ENCODE results near the gene AUTS2. TPM values are rescaled to one million over a fixed set of nuclear protein-coding genes. Genes with fewer than 3 reads are reported as not detected.

AUTS2 gene
- total and polyA plus RNA-seq, 10 of the 15 experiments (the other 5 are each of a cell fraction or from before 2014, with no cell fraction given), result 6.4 to 55.6 (median 21.6) TPM

DNA sequence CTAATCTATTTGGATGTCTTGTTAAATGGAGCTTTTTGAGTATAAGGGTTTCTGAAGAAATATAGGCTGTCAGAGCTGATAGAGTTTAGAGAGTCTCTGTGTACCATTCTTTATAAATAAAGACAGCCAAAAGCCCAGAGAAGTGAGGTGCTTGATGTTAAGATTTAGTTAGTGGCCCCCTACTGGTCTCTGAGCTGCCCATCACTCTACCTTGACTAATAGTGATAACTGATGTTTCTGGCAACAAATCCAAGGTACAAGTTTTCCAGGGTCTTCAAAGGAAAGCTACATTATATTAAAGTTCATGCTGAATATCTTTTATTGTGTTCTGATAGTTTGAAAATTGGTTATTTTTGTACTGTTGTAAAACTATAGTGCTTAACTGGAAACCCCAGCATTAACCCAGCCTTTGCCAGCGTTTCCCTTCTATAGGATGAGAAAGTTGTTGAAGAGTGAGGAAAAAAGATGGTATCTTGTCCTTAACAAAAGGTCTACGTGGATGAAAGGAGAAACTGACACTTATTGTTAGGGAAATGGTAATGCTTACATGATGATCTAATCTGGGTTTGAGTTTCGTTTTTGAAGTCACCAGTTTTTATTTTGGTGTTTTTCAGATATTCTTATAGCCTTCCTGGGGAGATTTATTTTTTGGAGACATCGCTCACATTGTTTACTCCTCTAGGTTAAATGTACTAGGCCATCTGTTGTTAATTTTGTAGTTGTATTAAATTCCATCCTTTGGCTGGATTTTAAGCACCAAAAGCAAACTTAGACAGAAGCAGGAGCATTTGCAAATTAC is 79.0 kb downstream of the AUTS2 start (continued):
- TF ChIP-seq, protein P1, sequence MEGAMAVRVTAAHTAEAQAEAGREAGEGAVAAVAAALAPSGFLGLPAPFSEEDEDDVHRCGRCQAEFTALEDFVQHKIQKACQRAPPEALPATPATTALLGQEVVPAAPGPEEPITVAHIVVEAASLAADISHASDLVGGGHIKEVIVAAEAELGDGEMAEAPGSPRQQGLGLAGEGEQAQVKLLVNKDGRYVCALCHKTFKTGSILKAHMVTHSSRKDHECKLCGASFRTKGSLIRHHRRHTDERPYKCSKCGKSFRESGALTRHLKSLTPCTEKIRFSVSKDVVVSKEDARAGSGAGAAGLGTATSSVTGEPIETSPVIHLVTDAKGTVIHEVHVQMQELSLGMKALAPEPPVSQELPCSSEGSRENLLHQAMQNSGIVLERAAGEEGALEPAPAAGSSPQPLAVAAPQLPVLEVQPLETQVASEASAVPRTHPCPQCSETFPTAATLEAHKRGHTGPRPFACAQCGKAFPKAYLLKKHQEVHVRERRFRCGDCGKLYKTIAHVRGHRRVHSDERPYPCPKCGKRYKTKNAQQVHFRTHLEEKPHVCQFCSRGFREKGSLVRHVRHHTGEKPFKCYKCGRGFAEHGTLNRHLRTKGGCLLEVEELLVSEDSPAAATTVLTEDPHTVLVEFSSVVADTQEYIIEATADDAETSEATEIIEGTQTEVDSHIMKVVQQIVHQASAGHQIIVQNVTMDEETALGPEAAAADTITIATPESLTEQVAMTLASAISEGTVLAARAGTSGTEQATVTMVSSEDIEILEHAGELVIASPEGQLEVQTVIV (IDR thresholded peaks at IDR 0.05; ENCODE audit: borderline replicate concordance, partially characterized antibody), result no peak
- TF ChIP-seq PML (IDR thresholded peaks at IDR 0.05; ENCODE audit: low read length), result 0 out of 2 replicates have a peak, but pooled peaks have one; percentile 55
- TF ChIP-seq EP300 (IDR thresholded peaks at IDR 0.05; ENCODE audit: borderline replicate concordance in 1 of 2, control insufficient read depth in 1 of 2, low read depth in 2 of 2, low read length in 2 of 2), result no peak
- TF ChIP-seq MEF2A (IDR thresholded peaks at IDR 0.05; ENCODE audit: insufficient read depth, low read depth, low read length), result peak; percentile 56; the same call in 1 of the 2 replicates
- no peak for TF ChIP-seq SREBF2 (IDR thresholded peaks at IDR 0.05; ENCODE audit: low read length)
- no peak for TF ChIP-seq RB1 (IDR thresholded peaks at IDR 0.05; ENCODE audit: borderline replicate concordance)
- peak; percentile 27; the same call in 1 of the 2 replicates for TF ChIP-seq SMC3 (IDR thresholded peaks at IDR 0.05; ENCODE audit: borderline replicate concordance, low read length)
- peak; percentile 50 for TF ChIP-seq JUNB (IDR thresholded peaks at IDR 0.05)
- no peak for TF ChIP-seq CBFB (IDR thresholded peaks at IDR 0.05; ENCODE audit: low read depth)
- TF ChIP-seq NFIC (IDR thresholded peaks at IDR 0.05; ENCODE audit: low read depth, low read length), result peak; percentile 42
- TF ChIP-seq, protein P2, sequence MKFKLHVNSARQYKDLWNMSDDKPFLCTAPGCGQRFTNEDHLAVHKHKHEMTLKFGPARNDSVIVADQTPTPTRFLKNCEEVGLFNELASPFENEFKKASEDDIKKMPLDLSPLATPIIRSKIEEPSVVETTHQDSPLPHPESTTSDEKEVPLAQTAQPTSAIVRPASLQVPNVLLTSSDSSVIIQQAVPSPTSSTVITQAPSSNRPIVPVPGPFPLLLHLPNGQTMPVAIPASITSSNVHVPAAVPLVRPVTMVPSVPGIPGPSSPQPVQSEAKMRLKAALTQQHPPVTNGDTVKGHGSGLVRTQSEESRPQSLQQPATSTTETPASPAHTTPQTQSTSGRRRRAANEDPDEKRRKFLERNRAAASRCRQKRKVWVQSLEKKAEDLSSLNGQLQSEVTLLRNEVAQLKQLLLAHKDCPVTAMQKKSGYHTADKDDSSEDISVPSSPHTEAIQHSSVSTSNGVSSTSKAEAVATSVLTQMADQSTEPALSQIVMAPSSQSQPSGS (IDR thresholded peaks at IDR 0.05; ENCODE audit: low read length), result peak; percentile 36
- peak; percentile 73 for TF ChIP-seq ATF7 (IDR thresholded peaks at IDR 0.05; ENCODE audit: low read depth)
- TF ChIP-seq CHD2 (IDR thresholded peaks at IDR 0.05; ENCODE audit: borderline replicate concordance, low read depth, low read length), result no peak
- no peak for TF ChIP-seq EZH2 (IDR thresholded peaks at IDR 0.05; ENCODE audit: borderline replicate concordance, control insufficient read depth, low read depth, low read length)
- TF ChIP-seq, protein P3, sequence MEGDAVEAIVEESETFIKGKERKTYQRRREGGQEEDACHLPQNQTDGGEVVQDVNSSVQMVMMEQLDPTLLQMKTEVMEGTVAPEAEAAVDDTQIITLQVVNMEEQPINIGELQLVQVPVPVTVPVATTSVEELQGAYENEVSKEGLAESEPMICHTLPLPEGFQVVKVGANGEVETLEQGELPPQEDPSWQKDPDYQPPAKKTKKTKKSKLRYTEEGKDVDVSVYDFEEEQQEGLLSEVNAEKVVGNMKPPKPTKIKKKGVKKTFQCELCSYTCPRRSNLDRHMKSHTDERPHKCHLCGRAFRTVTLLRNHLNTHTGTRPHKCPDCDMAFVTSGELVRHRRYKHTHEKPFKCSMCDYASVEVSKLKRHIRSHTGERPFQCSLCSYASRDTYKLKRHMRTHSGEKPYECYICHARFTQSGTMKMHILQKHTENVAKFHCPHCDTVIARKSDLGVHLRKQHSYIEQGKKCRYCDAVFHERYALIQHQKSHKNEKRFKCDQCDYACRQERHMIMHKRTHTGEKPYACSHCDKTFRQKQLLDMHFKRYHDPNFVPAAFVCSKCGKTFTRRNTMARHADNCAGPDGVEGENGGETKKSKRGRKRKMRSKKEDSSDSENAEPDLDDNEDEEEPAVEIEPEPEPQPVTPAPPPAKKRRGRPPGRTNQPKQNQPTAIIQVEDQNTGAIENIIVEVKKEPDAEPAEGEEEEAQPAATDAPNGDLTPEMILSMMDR (IDR thresholded peaks at IDR 0.05 in 2 of 3, conservative IDR thresholded peaks at IDR 0.05 in 1 of 3; ENCODE audit: control insufficient read depth in 2 of 3, extremely low read depth in 1 of 3, insufficient read depth in 1 of 3, low read depth in 3 of 3, low read length in 3 of 3), result peak; percentile 41 to 51 (median 45)
- TF ChIP-seq, protein P4, sequence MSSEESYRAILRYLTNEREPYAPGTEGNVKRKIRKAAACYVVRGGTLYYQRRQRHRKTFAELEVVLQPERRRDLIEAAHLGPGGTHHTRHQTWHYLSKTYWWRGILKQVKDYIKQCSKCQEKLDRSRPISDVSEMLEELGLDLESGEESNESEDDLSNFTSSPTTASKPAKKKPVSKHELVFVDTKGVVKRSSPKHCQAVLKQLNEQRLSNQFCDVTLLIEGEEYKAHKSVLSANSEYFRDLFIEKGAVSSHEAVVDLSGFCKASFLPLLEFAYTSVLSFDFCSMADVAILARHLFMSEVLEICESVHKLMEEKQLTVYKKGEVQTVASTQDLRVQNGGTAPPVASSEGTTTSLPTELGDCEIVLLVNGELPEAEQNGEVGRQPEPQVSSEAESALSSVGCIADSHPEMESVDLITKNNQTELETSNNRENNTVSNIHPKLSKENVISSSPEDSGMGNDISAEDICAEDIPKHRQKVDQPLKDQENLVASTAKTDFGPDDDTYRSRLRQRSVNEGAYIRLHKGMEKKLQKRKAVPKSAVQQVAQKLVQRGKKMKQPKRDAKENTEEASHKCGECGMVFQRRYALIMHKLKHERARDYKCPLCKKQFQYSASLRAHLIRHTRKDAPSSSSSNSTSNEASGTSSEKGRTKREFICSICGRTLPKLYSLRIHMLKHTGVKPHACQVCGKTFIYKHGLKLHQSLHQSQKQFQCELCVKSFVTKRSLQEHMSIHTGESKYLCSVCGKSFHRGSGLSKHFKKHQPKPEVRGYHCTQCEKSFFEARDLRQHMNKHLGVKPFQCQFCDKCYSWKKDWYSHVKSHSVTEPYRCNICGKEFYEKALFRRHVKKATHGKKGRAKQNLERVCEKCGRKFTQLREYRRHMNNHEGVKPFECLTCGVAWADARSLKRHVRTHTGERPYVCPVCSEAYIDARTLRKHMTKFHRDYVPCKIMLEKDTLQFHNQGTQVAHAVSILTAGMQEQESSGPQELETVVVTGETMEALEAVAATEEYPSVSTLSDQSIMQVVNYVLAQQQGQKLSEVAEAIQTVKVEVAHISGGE (CRISPR knock-in tag; IDR thresholded peaks at IDR 0.05), result no peak
- TF ChIP-seq RAD51 (IDR thresholded peaks at IDR 0.05), result no peak
- TF ChIP-seq, protein P5, sequence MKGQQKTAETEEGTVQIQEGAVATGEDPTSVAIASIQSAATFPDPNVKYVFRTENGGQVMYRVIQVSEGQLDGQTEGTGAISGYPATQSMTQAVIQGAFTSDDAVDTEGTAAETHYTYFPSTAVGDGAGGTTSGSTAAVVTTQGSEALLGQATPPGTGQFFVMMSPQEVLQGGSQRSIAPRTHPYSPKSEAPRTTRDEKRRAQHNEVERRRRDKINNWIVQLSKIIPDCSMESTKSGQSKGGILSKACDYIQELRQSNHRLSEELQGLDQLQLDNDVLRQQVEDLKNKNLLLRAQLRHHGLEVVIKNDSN (IDR thresholded peaks at IDR 0.05; ENCODE audit: borderline replicate concordance, extremely low read length, insufficient read depth, low read depth, low read length), result no peak

All from GM12878 (cell line).